AG20443 (cell line): ENCODE results near the gene RAD51.
"Not testable (repeated sequence)": the region's sequence is repeated elsewhere in the genome, so short reads cannot be mapped to it uniquely, and the experiment has no call there.

Source experiments
- DNase-seq: peaks from one replicate; pipeline ENCODE4 v3.0.0; 2012; ENCODE audit warnings: low spot score, mixed read lengths

The RAD51 gene

GRCh38 chr15:40694688-40695468, at the start of gene RAD51:
TSS of gene RAD51 (plus strand) at chr15:40695174. CDS start at chr15:40698759, 3,585 bp downstream.
- DNase-seq: peak; percentile 98

- no peak for DNase-seq
These were observed 47.5 kb upstream of the RAD51 start for GRCh38 chr15:40647523-40647922.

GRCh38 chr15:40650479-40650878, 44.5 kb upstream of the RAD51 start:
- no peak for DNase-seq

GRCh38 chr15:40660686-40661085, 34.3 kb upstream of the RAD51 start:
- no peak for DNase-seq

GRCh38 chr15:40664909-40665308, 30.1 kb upstream of the RAD51 start:
- DNase-seq: no peak

GRCh38 chr15:40676290-40676689, 18.7 kb upstream of the RAD51 start:
- not testable (repeated sequence) for DNase-seq

- DNase-seq: not testable (repeated sequence)
These were observed 18.1 kb upstream of the RAD51 start for GRCh38 chr15:40676906-40677305.

- no peak for DNase-seq
These were observed 14.8 kb upstream of the RAD51 start for GRCh38 chr15:40680151-40680550.

GRCh38 chr15:40680959-40681358, 14.0 kb upstream of the RAD51 start:
- DNase-seq: not testable (repeated sequence)

GRCh38 chr15:40684381-40684780, 10.6 kb upstream of the RAD51 start:
- no peak for DNase-seq

GRCh38 chr15:40685376-40685775, 9.6 kb upstream of the RAD51 start:
- no peak for DNase-seq

GRCh38 chr15:40688932-40689799, 5.8 kb upstream of the RAD51 start:
- no peak for DNase-seq

- DNase-seq: no peak
These were observed 3.2 kb upstream of the RAD51 start for GRCh38 chr15:40691737-40692136.

- DNase-seq: no peak
These were observed 878 bp upstream of the RAD51 start for GRCh38 chr15:40693904-40694687.

GRCh38 chr15:40695469-40695890, 506 bp downstream of the RAD51 start:
- DNase-seq: peak; percentile 46

GRCh38 chr15:40696228-40696627, 1.3 kb downstream of the RAD51 start:
- no peak for DNase-seq

- DNase-seq: no peak
These were observed 2.9 kb downstream of the RAD51 start for GRCh38 chr15:40697916-40698315.

- DNase-seq: peak; percentile 14
These were observed 7.1 kb downstream of the RAD51 start for GRCh38 chr15:40702077-40702476.

GRCh38 chr15:40706121-40706520, 11.1 kb downstream of the RAD51 start:
- DNase-seq: no peak

GRCh38 chr15:40714144-40714543, 19.2 kb downstream of the RAD51 start:
- DNase-seq: no peak

GRCh38 chr15:40716165-40716564, 21.2 kb downstream of the RAD51 start:
- no peak for DNase-seq

- no peak for DNase-seq
These were observed 26.7 kb downstream of the RAD51 start for GRCh38 chr15:40721701-40722100.
